GM12874 (cell line): ENCODE measurements around the gene PQBP1.

Experiments
- CTCF ChIP-seq: IDR thresholded peaks from 2 replicates; pipeline ENCODE4 v1.5.1; 2011; ENCODE audit warnings: low read depth, mild to moderate bottlenecking, control low read depth, low read length, moderate library complexity; ENCODE audit not compliant: insufficient read depth

PQBP1 gene

GRCh38 chrX:48899078-48899410, 1.3 kb downstream of the PQBP1 start:
- no peak for TF ChIP-seq CTCF

- TF ChIP-seq CTCF, result no peak
Observed at GRCh38 chrX:48901069-48901468, 3.3 kb downstream of the PQBP1 start.

GRCh38 chrX:48902135-48902534, 4.4 kb downstream of the PQBP1 start:
- TF ChIP-seq CTCF, result no peak

- TF ChIP-seq CTCF, result no peak
Observed at GRCh38 chrX:48902776-48903175, 5.0 kb downstream of the PQBP1 start.

- TF ChIP-seq CTCF, result no peak
Observed at GRCh38 chrX:48903290-48903689, 5.6 kb downstream of the PQBP1 start.

GRCh38 chrX:48904180-48904579, 6.5 kb downstream of the PQBP1 start:
- no peak for TF ChIP-seq CTCF

- no peak for TF ChIP-seq CTCF
Observed at GRCh38 chrX:48904626-48905025, 6.9 kb downstream of the PQBP1 start.

GRCh38 chrX:48905090-48905790, 7.5 kb downstream of the PQBP1 start:
- no peak for TF ChIP-seq CTCF
